GM19397 (cell line): Measurements from ENCODE around the gene PARD3B.

Experiments
- ATAC-seq: cut with Tn5 transposase; IDR thresholded peaks from one replicate; pipeline ENCODE4 v1.9.1; 2021; ENCODE audit warnings: mild to moderate bottlenecking, moderate library complexity; ENCODE audit not compliant: unreplicated experiment

The PARD3B gene

GRCh38 chr2:204544961-204545860 lies at the start of gene PARD3B:
Gene PARD3B, plus strand, starts transcription at chr2:204545475. Its CDS starts 525 bp downstream, at chr2:204546000.
- peak; percentile 68 for ATAC-seq

GRCh38 chr2:204496779-204497178 lies 48.5 kb upstream of the PARD3B start:
- no peak for ATAC-seq

- ATAC-seq, result no peak
These were observed 47.4 kb upstream of the PARD3B start for GRCh38 chr2:204497855-204498254.

- no peak for ATAC-seq
These were observed 47.0 kb upstream of the PARD3B start for GRCh38 chr2:204498291-204498690.

- ATAC-seq, result no peak
These were observed 41.4 kb upstream of the PARD3B start for GRCh38 chr2:204503869-204504268.

- no peak for ATAC-seq
These were observed 40.7 kb upstream of the PARD3B start for GRCh38 chr2:204504594-204504993.

GRCh38 chr2:204505488-204505887 lies 39.8 kb upstream of the PARD3B start:
- ATAC-seq, result no peak

GRCh38 chr2:204505946-204506345 lies 39.3 kb upstream of the PARD3B start:
- ATAC-seq, result no peak

GRCh38 chr2:204507636-204508035 lies 37.6 kb upstream of the PARD3B start:
- no peak for ATAC-seq

GRCh38 chr2:204510709-204511420 lies 34.4 kb upstream of the PARD3B start:
- no peak for ATAC-seq

- ATAC-seq, result no peak
These were observed 30.8 kb upstream of the PARD3B start for GRCh38 chr2:204514439-204514838.

GRCh38 chr2:204515416-204515815 lies 29.9 kb upstream of the PARD3B start:
- no peak for ATAC-seq

- ATAC-seq, result no peak
These were observed 28.1 kb upstream of the PARD3B start for GRCh38 chr2:204517154-204517553.

- ATAC-seq, result no peak
These were observed 15.3 kb upstream of the PARD3B start for GRCh38 chr2:204529795-204530463.

GRCh38 chr2:204530464-204530805 lies 14.8 kb upstream of the PARD3B start:
- no peak for ATAC-seq

- ATAC-seq, result no peak
These were observed 11.5 kb upstream of the PARD3B start for GRCh38 chr2:204533629-204534370.

GRCh38 chr2:204535356-204535755 lies 9.9 kb upstream of the PARD3B start:
- no peak for ATAC-seq

- no peak for ATAC-seq
These were observed 9.5 kb upstream of the PARD3B start for GRCh38 chr2:204535764-204536163.

GRCh38 chr2:204538182-204539018 lies 6.9 kb upstream of the PARD3B start:
- no peak for ATAC-seq

- ATAC-seq, result no peak
These were observed 6.3 kb upstream of the PARD3B start for GRCh38 chr2:204539019-204539385.
